H9 (cell line): ENCODE data around the gene ACSL4. TPM values are rescaled to one million over a fixed set of nuclear protein-coding genes. Genes with fewer than 3 reads are reported as not detected.

Source experiments
- DNase-seq: peaks from one replicate; pipeline ENCODE4 v3.0.0-alpha.2; 2017
- H2AFZ ChIP-seq: one replicate; pipeline ENCODE4 v1.6.1; 2013; ENCODE audit warnings: mild to moderate bottlenecking, low read length, control low read depth, moderate library complexity
- H2AK5ac ChIP-seq: 2 replicates; pipeline ENCODE4 v1.6.1; 2013; ENCODE audit warnings: low read length, control low read depth, mixed read lengths; ENCODE audit not compliant: insufficient read length
- H2BK120ac ChIP-seq: one replicate; pipeline ENCODE4 v1.6.1; 2013; ENCODE audit warnings: low read depth, mild to moderate bottlenecking, low read length, control low read depth, inconsistent platforms; ENCODE audit not compliant: poor library complexity, severe bottlenecking
- H2BK12ac ChIP-seq: 2 replicates; pipeline ENCODE4 v1.6.1; 2013; ENCODE audit warnings: low read length, control low read depth, mixed read lengths, low read depth; ENCODE audit not compliant: insufficient read length
- H2BK15ac ChIP-seq: 2 replicates; pipeline ENCODE4 v1.6.1; 2013; ENCODE audit warnings: low read depth, low read length, control low read depth
- H2BK20ac ChIP-seq: one replicate; pipeline ENCODE4 v1.6.1; 2013; ENCODE audit warnings: low read depth, mild to moderate bottlenecking, low read length, control low read depth, inconsistent platforms; ENCODE audit not compliant: poor library complexity, severe bottlenecking
- H2BK5ac ChIP-seq: 2 replicates; pipeline ENCODE4 v1.6.1; 2013; ENCODE audit warnings: low read length, control low read depth, mixed read lengths; ENCODE audit not compliant: insufficient read length
- H3K14ac ChIP-seq: 2 replicates; pipeline ENCODE4 v1.6.1; 2013; ENCODE audit warnings: low read length, control low read depth; ENCODE audit not compliant: insufficient read depth
- H3K18ac ChIP-seq: 2 replicates; pipeline ENCODE4 v1.6.1; 2013; ENCODE audit warnings: low read depth, mild to moderate bottlenecking, mixed read lengths, low read length, control low read depth; ENCODE audit not compliant: insufficient read length
- H3K23ac ChIP-seq: 2 replicates; pipeline ENCODE4 v1.6.1; 2013; ENCODE audit warnings: low read length, control low read depth, mixed read lengths, low read depth; ENCODE audit not compliant: insufficient read length
- H3K23me2 ChIP-seq: 2 replicates; pipeline ENCODE4 v1.6.1; 2013; ENCODE audit warnings: low read depth, mild to moderate bottlenecking, mixed read lengths, low read length, control low read depth; ENCODE audit not compliant: insufficient read length, poor library complexity, severe bottlenecking
- H3K27ac ChIP-seq: 2 replicates; pipeline ENCODE4 v1.5.1; 2013; ENCODE audit warnings: low read length, control low read depth, mixed read lengths, low read depth; ENCODE audit not compliant: insufficient read length
- H3K27me3 ChIP-seq: 2 replicates; pipeline ENCODE4 v1.6.1; 2013; ENCODE audit warnings: low read length, control low read depth, inconsistent platforms; ENCODE audit not compliant: insufficient read depth
- H3K4ac ChIP-seq: 2 replicates; pipeline ENCODE4 v1.6.1; 2013; ENCODE audit warnings: low read depth, mild to moderate bottlenecking, control low read depth, inconsistent platforms, low read length, moderate library complexity
- H3K4me1 ChIP-seq: 2 replicates; pipeline ENCODE4 v1.6.1; 2013; ENCODE audit warnings: low read length, control low read depth, inconsistent platforms; ENCODE audit not compliant: insufficient read depth
- H3K4me2 ChIP-seq: 2 replicates; pipeline ENCODE4 v1.6.1; 2013; ENCODE audit warnings: low read length, control low read depth, mixed read lengths; ENCODE audit not compliant: insufficient read length, insufficient read depth
- H3K56ac ChIP-seq: 2 replicates; pipeline ENCODE4 v1.6.1; 2013; ENCODE audit warnings: low read depth, mild to moderate bottlenecking, mixed read lengths, low read length, control low read depth; ENCODE audit not compliant: insufficient read length
- H3K79me1 ChIP-seq: 2 replicates; pipeline ENCODE4 v1.6.1; 2013; ENCODE audit warnings: low read depth, mild to moderate bottlenecking, moderate library complexity, low read length, control low read depth, inconsistent platforms; ENCODE audit not compliant: insufficient read depth, poor library complexity, severe bottlenecking
- H3K79me2 ChIP-seq: 2 replicates; pipeline ENCODE4 v1.6.1; 2013; ENCODE audit warnings: low read length, control low read depth, inconsistent platforms; ENCODE audit not compliant: insufficient read depth
- H3K9ac ChIP-seq: 2 replicates; pipeline ENCODE4 v1.6.1; 2013; ENCODE audit warnings: low read length, control low read depth, mixed read lengths; ENCODE audit not compliant: insufficient read length; ENCODE audit errors: extremely low read depth
- H3K9me3 ChIP-seq: one replicate; pipeline ENCODE4 v1.6.1; 2013; ENCODE audit warnings: low read depth, low read length, inconsistent platforms; ENCODE audit not compliant: control insufficient read depth
- H3T11ph ChIP-seq: one replicate; pipeline ENCODE4 v1.6.1; 2013; ENCODE audit warnings: mild to moderate bottlenecking, low read length, control low read depth, inconsistent platforms
- H4K20me1 ChIP-seq: one replicate; pipeline ENCODE4 v1.6.1; 2013; ENCODE audit not compliant: control insufficient read depth, insufficient read length, insufficient read depth
- H4K5ac ChIP-seq: 2 replicates; pipeline ENCODE4 v1.6.1; 2013; ENCODE audit warnings: low read depth, mild to moderate bottlenecking, mixed read lengths, low read length, control low read depth; ENCODE audit not compliant: insufficient read length
- H4K8ac ChIP-seq: replicated peaks from 2 replicates; pipeline ENCODE4 v1.6.1; 2013; ENCODE audit warnings: low read length, control low read depth, mixed read lengths, low read depth; ENCODE audit not compliant: insufficient read length
- H4K91ac ChIP-seq: 2 replicates; pipeline ENCODE4 v1.6.1; 2013; ENCODE audit warnings: low read depth, mild to moderate bottlenecking, moderate library complexity, mixed read lengths, low read length, control low read depth; ENCODE audit not compliant: insufficient read length
- H3K27ac Mint-ChIP-seq, 3 experiments: 2 replicates in 2 of 3; 3 replicates in 1 of 3; pipeline ENCODE4 v1.8.0; 2020 to 2021; ENCODE audit warnings: mixed read lengths in 3 of 3, mild to moderate bottlenecking in 1 of 3, moderate library complexity in 1 of 3
- H3K27me3 Mint-ChIP-seq: 2 replicates; pipeline ENCODE4 v1.8.0; 2021; ENCODE audit warnings: low read depth, mild to moderate bottlenecking, moderate library complexity, mixed read lengths
- H3K36me3 Mint-ChIP-seq, 3 experiments: 2 replicates in 2 of 3; 3 replicates in 1 of 3; pipeline ENCODE4 v1.8.0; 2020 to 2021; ENCODE audit warnings: low read depth in 3 of 3, mixed read lengths in 3 of 3; ENCODE audit not compliant: insufficient read depth in 1 of 3
- H3K4me1 Mint-ChIP-seq, 2 experiments: 2 replicates each; pipeline ENCODE4 v1.8.0; 2020; ENCODE audit warnings: mixed read lengths in 2 of 2
- H3K4me3 Mint-ChIP-seq, 2 experiments: 2 replicates in 1 of 2; 3 replicates in 1 of 2; pipeline ENCODE4 v1.8.0; 2020 to 2021; ENCODE audit warnings: mild to moderate bottlenecking in 2 of 2, mixed read lengths in 2 of 2, moderate library complexity in 1 of 2
- H3K9me3 Mint-ChIP-seq, 2 experiments: 2 replicates in 1 of 2; 3 replicates in 1 of 2; pipeline ENCODE4 v1.8.0; 2020; ENCODE audit warnings: mild to moderate bottlenecking in 2 of 2, mixed read lengths in 2 of 2, moderate library complexity in 1 of 2
- WGBS: extraction: QIAGEN DNeasy Blood & Tissue Kit; methylation state at CpG from one replicate; pipeline ENCODE4 v1.1.7; 2013; ENCODE audit warnings: missing lambda C conversion rate, low lambda C conversion rate, mixed read lengths; ENCODE audit not compliant: insufficient read length; ENCODE audit errors: extremely low coverage; 5-methylcytosine and 5-hydroxymethylcytosine counted together
- total RNA-seq: library from RNA; stranded (reverse); gene quantifications from 2 replicates; pipeline ENCODE4 v1.2.1, GENCODE V29; 2021
- TF ChIP-seq, protein P1 (sequence below): fragments of 200-600 bp; sonication (generic); conservative IDR thresholded peaks from 3 replicates; pipeline ENCODE4 v1.8.0; 2021; ENCODE audit warnings: antibody characterized with exemption, mild to moderate bottlenecking

Gene ACSL4
- total RNA-seq, 1 experiment from 2014 or later: 41.6 TPM

- H3K79me1 ChIP-seq: peaks cover 4% of the 10 kb centered on the region
- Mint-ChIP-seq H3K36me3 (peaks cover 0 to 2% (median under 1%) of the 10 kb centered on the region in 3 experiments; a peak in 4 of 7 replicates), H3K4me1 (peaks cover 6 to 8% of the 10 kb centered on the region in 2 experiments), H3K27ac (no peak overlapping the region), H3K27me3 (no peaks in the 10 kb centered on the region), H3K9me3 (no peaks in the 10 kb centered on the region), H3K4me3 (no peak overlapping the region)
- no peaks in the 10 kb centered on the region for H3K27me3 ChIP-seq
- H3K4me2 ChIP-seq: no peak overlapping the region
- no peak overlapping the region for H3K56ac ChIP-seq
- H2BK15ac ChIP-seq: no peak overlapping the region
- no peaks in the 10 kb centered on the region for H3K4me1 ChIP-seq
- H2BK12ac ChIP-seq: no peak overlapping the region
- H2AK5ac ChIP-seq: no peak overlapping the region
- no peak overlapping the region for H4K5ac ChIP-seq
- H3K23ac ChIP-seq: no peak overlapping the region
- H3K79me2 ChIP-seq: peaks cover 11% of the 10 kb centered on the region; the same call in 1 of the 2 replicates
- H3K9ac ChIP-seq: no peak overlapping the region
- no peak overlapping the region for H3T11ph ChIP-seq
- no peak overlapping the region for H3K27ac ChIP-seq
- H4K8ac ChIP-seq: no peak overlapping the region
- H2AFZ ChIP-seq: no peak overlapping the region
- no peaks in the 10 kb centered on the region for H3K9me3 ChIP-seq
- H2BK120ac ChIP-seq: no peak overlapping the region
- no peak overlapping the region for H4K91ac ChIP-seq
- H2BK5ac ChIP-seq: no peak overlapping the region
- TF ChIP-seq, protein P1, sequence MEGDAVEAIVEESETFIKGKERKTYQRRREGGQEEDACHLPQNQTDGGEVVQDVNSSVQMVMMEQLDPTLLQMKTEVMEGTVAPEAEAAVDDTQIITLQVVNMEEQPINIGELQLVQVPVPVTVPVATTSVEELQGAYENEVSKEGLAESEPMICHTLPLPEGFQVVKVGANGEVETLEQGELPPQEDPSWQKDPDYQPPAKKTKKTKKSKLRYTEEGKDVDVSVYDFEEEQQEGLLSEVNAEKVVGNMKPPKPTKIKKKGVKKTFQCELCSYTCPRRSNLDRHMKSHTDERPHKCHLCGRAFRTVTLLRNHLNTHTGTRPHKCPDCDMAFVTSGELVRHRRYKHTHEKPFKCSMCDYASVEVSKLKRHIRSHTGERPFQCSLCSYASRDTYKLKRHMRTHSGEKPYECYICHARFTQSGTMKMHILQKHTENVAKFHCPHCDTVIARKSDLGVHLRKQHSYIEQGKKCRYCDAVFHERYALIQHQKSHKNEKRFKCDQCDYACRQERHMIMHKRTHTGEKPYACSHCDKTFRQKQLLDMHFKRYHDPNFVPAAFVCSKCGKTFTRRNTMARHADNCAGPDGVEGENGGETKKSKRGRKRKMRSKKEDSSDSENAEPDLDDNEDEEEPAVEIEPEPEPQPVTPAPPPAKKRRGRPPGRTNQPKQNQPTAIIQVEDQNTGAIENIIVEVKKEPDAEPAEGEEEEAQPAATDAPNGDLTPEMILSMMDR: no peak
- no peak overlapping the region for H2BK20ac ChIP-seq
- H4K20me1 ChIP-seq: no peaks in the 10 kb centered on the region
- no peak overlapping the region for H3K18ac ChIP-seq
- no peaks in the 10 kb centered on the region for H3K23me2 ChIP-seq
- no peak overlapping the region for H3K14ac ChIP-seq
- no peak for DNase-seq
- H3K4ac ChIP-seq: no peak overlapping the region
- WGBS: no CpG with 5 or more reads among the region's 5 CpGs
Observed at GRCh38 chrX:109707319-109707718, 25.7 kb downstream of the ACSL4 start.
